HFFc6 (cell line): ENCODE measurements around the gene ZWILCH. TPM values are rescaled to one million over a fixed set of nuclear protein-coding genes. Genes with fewer than 3 reads are reported as not detected.

Experiments
- DNase-seq: peaks from one replicate; pipeline ENCODE4 v3.0.0-alpha.2; 2018
- H3K27ac Mint-ChIP-seq: 2 replicates; pipeline ENCODE4 v1.8.0; 2020; ENCODE audit warnings: mild to moderate bottlenecking, mixed read lengths
- H3K27me3 Mint-ChIP-seq: 2 replicates; pipeline ENCODE4 v1.8.0; 2021; ENCODE audit warnings: mild to moderate bottlenecking, moderate library complexity, mixed read lengths; ENCODE audit not compliant: insufficient read depth
- H3K36me3 Mint-ChIP-seq: 2 replicates; pipeline ENCODE4 v1.8.0; 2021; ENCODE audit warnings: low read depth, mixed read lengths
- H3K4me1 Mint-ChIP-seq: 2 replicates; pipeline ENCODE4 v1.8.0; 2020; ENCODE audit warnings: low read depth, mixed read lengths
- H3K4me3 Mint-ChIP-seq: 2 replicates; pipeline ENCODE4 v1.8.0; 2020; ENCODE audit warnings: mild to moderate bottlenecking, moderate library complexity, mixed read lengths
- H3K9me3 Mint-ChIP-seq: 2 replicates; pipeline ENCODE4 v1.8.0; 2020; ENCODE audit warnings: mild to moderate bottlenecking, mixed read lengths
- CTCF ChIP-seq: fragments of 200-600 bp; sonication (generic); IDR thresholded peaks from 2 replicates; pipeline ENCODE4 v1.5.0; 2021; ENCODE audit warnings: antibody characterized with exemption, mild to moderate bottlenecking
- total RNA-seq, 6 experiments: library from RNA; stranded (reverse); fragmentation: NEBNext Ultra II Directional; extraction: Animal tissue kit (Norgen Biotek cat#: 25700); gene quantifications; 2 replicates in 1 of 6; 3 replicates in 5 of 6; pipeline ENCODE4 v1.2.3, GENCODE V29; 2021

ZWILCH gene
- total RNA-seq, 6 experiments from 2014 or later, result 18.5 to 30.0 (median 25.9) TPM

GRCh38 chr15:66592505-66593218 lies 87.5 kb downstream of the ZWILCH start:
- peaks cover 18% of the 10 kb centered on the region for H3K27me3 Mint-ChIP-seq
- no peaks in the 10 kb centered on the region for H3K36me3 Mint-ChIP-seq
- no peak overlapping the region for H3K4me3 Mint-ChIP-seq
- H3K4me1 Mint-ChIP-seq, result 0 out of 2 replicates have a peak, but pooled peaks cover 5% of the 10 kb centered on the region
- H3K9me3 Mint-ChIP-seq, result no peaks in the 10 kb centered on the region
- no peak for DNase-seq
- TF ChIP-seq CTCF, result no peak
- H3K27ac Mint-ChIP-seq, result no peak overlapping the region

- Mint-ChIP-seq H3K36me3 (no peaks in the 10 kb centered on the region), H3K4me1 (0 out of 2 replicates have a peak, but pooled peaks cover 5% of the 10 kb centered on the region), H3K27me3 (peaks cover 16% of the 10 kb centered on the region), H3K9me3 (no peaks in the 10 kb centered on the region), H3K27ac (no peak overlapping the region), H3K4me3 (no peak overlapping the region)
- no peak for DNase-seq
- no peak for TF ChIP-seq CTCF
These were observed 88.2 kb downstream of the ZWILCH start for GRCh38 chr15:66593219-66593780.

GRCh38 chr15:66594344-66594743 lies 89.2 kb downstream of the ZWILCH start:
- TF ChIP-seq CTCF, result no peak
- Mint-ChIP-seq H3K9me3 (no peaks in the 10 kb centered on the region), H3K4me3 (no peak overlapping the region), H3K27ac (no peak overlapping the region), H3K27me3 (peaks cover 16% of the 10 kb centered on the region), H3K4me1 (0 out of 2 replicates have a peak, but pooled peaks cover 5% of the 10 kb centered on the region), H3K36me3 (no peaks in the 10 kb centered on the region)
- no peak for DNase-seq

GRCh38 chr15:66594836-66595235 lies 89.7 kb downstream of the ZWILCH start:
- TF ChIP-seq CTCF, result no peak
- no peak overlapping the region for H3K27ac Mint-ChIP-seq
- no peak for DNase-seq

GRCh38 chr15:66595332-66595731 lies 90.2 kb downstream of the ZWILCH start:
- no peak for DNase-seq
- Mint-ChIP-seq H3K9me3 (no peaks in the 10 kb centered on the region), H3K27ac (no peak overlapping the region), H3K36me3 (no peaks in the 10 kb centered on the region), H3K4me3 (no peak overlapping the region), H3K27me3 (peaks cover 14% of the 10 kb centered on the region), H3K4me1 (0 out of 2 replicates have a peak, but pooled peaks cover 5% of the 10 kb centered on the region)
- TF ChIP-seq CTCF, result no peak

More at GRCh38 chr15:66594836-66595235, 89.7 kb downstream of the ZWILCH start:
- no peaks in the 10 kb centered on the region for H3K9me3 Mint-ChIP-seq
- 0 out of 2 replicates have a peak, but pooled peaks cover 5% of the 10 kb centered on the region for H3K4me1 Mint-ChIP-seq
- H3K27me3 Mint-ChIP-seq, result peaks cover 13% of the 10 kb centered on the region
- H3K4me3 Mint-ChIP-seq, result no peak overlapping the region
- H3K36me3 Mint-ChIP-seq, result no peaks in the 10 kb centered on the region
